HTR-8/SVneo (cell line): Measurements from ENCODE around the gene SALL4.
A peak's percentile ranks its signal among the peaks of the same experiment; 100 is the strongest.
"Not testable (repeated sequence)": the region's sequence is repeated elsewhere in the genome, so short reads cannot be mapped to it uniquely, and the experiment has no call there.

ENCODE experiments used
- DNase-seq: peaks from one replicate; pipeline ENCODE4 v3.0.0; 2011; ENCODE audit warnings: low spot score, mixed read lengths; ENCODE audit not compliant: insufficient read length
- FAIRE-seq: peaks from 2 replicates; lab custom pipeline; 2011; peaks lifted over from hg19 to GRCh38; lab: Jason Lieb, UNC

Gene SALL4

DNA sequence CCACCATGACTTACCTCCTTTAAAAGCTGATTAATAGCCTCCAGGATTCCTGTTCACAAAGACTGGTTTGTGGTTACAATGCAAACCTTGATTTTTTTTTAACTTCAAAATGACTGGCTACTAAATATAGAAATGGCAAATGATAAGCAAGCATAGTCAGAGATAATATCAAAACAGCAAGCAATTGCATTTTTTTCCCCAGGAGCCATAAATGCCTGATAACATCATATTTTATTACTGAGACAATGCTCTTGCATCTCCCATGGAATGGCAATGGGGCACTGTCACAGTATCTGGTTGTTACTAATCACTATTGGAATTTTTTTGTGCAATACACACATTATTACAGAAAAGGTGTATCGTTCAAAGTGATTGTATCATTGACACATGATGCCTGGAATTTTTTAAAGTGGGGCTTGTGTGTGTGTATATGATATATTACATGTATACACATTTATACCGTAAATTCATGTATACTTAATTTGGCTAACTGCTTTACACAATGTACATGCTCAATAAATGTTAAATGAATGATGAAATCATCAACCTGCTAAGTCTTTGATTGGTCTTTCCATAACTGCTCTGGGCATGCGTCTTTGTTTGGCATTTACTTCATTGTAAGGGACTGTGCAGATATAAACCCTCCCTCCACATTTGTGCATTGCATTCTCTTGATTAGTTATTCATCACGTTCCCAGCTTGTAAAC is 980 bp upstream of the SALL4 start:
- FAIRE-seq (peak; percentile 95), DNase-seq (no peak)

DNA sequence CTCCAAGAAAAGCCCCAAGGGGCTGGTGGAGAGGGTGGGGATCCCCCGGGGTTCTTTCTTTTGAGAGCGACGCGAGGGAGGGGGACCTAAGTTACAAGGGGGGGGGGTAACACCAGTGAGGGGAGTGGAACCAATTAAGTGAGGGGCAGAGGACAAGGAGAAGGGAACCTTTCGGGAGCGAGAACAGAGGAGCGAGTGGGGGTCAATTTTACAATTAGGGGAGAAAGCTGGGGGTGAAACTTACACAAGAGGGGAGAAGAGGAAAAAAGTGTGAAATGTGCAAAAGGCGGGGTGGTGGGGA is 548 bp downstream of the SALL4 start:
- no peak for FAIRE-seq

DNA sequence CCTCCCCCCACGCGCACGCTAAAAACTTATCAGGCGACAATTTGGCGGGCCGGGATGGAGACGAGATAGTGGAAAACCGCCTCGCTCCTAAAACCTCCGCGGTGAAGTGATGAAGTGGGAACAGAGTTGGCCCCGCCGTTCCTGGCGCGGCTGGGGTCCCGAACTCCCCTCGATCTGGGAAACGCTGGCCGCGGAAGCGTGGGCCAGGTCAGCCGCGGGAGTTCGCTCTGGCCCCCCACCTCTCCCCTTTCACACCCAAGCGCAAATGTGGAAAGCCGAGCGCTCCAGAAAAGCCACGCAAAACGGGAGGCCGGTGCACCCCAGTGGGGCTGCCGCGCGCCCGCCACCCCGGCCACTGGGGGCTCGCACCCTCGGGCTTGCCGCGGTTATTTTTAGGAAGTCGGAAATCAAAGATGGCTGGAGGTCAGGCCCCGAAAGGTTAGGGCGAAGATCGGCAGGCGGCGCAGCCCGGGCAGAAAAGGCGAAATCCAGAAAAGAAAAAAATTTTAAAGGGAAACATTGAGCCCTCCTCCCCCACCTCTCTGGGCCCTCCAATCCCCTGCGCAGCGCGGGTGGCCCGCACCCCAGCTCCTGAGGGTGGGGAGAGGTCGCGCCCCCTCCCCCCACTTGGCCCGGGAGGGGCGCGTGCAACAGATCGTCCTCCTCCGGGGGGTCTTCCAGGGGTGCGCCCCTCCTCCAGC is 1.0 kb downstream of the SALL4 start:
- DNase-seq (peak; percentile 71), FAIRE-seq (peak; percentile 40)

More for the DNA sequence above, 548 bp downstream of the SALL4 start:
- no peak for DNase-seq

DNA sequence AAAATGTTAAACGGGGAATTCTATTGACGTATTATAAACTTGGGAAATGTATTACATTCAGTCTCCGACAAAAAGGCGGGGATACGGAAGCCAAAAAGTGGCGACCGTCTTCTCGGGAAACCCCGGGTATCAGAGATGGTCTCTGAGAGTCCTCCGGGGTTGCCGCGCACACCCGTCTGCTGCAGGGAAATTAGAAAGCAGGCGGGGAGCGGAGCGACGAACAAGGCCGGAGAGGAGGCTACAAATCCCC is 1.5 kb downstream of the SALL4 start:
- DNase-seq: no peak

DNA sequence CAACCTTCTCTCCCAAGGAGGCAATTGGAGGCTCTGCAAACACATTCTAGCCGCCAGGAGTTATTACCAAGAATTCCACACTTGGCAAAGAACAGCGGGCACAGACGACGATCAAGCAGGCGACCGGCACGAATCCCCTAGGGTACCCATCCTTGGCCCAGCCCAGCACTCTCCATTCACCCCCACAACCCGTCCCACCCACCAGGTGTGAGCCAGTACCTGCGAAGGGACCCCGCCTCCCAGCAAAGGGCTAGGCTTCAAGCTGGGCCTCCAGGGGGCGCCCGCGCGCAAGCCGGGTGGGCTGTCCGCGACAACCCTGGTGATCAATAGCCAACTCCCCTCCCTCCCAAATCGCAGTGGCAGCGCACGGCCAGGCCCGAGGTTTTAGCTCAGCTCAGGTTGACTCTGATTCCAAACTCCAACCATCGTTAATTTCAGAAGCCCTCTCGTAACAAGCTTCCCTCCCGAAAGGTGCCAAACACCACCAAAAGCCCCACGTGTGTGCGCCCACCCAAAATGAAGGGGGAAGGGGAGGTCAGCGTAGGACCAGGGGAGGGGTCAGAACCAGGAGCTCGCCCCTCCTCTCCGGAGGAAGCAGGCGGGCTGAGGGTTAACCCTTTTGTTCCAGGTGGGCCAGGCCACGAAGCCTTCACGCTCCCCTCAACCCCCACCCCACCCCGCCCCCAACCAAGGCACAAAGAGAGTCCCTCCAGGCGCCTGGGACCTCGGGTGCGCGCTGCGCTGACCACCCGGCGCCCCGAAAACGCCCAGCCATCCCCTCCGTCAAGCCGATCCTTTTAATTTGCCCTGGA is 2.1 kb downstream of the SALL4 start:
- FAIRE-seq (peak; percentile 99), DNase-seq (peak; percentile 99)

More for the DNA sequence above, 1.5 kb downstream of the SALL4 start:
- FAIRE-seq: peak; percentile 73

DNA sequence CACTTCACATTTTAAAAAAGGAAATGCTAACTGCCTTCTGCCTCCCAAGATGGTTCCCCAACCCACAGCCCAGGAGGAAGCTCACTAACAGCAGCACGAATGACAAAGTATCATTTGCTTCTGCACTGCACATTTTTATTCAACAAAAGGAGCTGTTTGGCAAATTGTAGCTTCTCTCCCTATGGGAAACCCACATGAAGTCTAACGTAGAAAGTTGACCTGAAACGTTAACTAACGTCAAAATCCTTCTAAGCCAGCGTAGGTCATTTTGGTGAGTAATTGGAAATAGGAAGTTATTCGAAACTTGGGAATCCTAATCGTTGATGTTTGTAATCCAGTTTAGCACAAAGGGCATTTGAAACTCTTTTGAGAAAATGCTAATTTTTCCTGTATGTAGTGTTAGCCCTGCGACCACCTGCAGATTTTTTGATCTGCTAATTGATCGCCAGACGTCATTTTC is 2.9 kb downstream of the SALL4 start:
- DNase-seq (no peak), FAIRE-seq (peak; percentile 81)

DNA sequence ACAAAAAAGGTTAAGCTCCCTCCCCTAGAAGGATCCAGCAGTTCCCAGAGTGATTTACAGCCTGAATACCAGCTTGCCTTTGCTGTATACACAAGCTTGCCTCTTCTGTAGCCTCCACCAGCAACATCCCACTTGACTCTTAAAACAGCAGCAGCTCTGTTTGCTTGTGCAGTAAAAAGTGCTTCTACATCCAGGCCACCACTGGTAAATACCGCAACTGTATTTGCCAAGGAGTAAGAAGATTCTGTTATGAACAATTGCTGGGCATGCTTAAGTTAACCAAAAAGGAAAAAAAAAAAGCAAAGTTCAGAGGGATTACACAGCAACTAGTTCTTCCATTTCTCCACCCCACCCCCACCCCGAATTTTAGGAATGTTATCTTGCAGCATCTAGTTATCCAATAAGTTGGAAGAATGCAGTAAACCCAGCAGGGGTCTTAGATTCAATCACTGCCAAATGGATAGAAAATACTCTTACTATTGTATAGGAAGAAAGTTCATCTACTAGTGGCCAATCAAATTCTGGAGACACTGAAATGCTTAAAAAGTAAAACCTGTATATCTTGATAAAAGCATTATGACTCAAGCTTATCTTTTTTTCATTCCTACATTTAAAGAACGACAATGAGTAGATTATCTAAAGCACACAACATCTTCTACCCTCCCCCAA is 4.8 kb downstream of the SALL4 start:
- peak; percentile 83 for FAIRE-seq
- no peak for DNase-seq

DNA sequence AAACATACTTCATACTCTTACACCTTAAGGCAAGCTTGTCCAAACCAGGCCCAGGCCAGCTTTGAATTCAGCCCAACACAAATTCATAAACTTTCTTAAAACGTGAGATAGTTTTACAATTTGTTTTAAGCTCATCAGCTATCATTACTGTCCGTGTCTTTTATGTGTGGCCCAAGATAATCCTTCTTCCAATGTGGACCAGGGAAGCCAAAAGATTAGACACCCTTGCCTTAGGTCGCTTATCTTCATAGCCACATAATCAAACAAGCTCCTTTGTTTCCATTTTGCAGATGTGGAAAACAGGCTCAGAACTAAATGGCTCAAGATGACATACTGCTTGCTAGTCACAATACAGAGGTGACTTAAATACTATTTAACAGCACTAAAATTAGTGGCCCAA is 6.0 kb downstream of the SALL4 start:
- no peak for DNase-seq
- peak; percentile 46 for FAIRE-seq

DNA sequence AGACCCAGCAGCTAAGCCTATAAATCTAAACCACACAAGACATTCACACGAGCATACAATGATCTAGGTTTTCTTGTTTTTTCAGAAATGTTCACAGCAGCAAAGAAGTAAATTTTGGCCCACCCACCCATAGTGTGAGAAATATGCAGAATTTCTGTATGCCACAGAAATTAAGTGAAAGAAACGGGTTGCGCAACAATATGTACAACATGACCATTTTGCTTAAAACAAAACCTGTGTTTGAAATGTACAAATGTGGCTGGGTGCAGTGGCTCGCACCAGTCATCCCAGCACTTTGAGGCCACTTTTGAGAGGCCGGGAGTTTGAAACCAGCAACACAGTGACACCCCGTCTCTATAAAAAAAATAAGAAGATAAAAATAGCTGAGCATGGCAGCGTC is 9.4 kb downstream of the SALL4 start:
- DNase-seq: no peak
- no peak for FAIRE-seq

DNA sequence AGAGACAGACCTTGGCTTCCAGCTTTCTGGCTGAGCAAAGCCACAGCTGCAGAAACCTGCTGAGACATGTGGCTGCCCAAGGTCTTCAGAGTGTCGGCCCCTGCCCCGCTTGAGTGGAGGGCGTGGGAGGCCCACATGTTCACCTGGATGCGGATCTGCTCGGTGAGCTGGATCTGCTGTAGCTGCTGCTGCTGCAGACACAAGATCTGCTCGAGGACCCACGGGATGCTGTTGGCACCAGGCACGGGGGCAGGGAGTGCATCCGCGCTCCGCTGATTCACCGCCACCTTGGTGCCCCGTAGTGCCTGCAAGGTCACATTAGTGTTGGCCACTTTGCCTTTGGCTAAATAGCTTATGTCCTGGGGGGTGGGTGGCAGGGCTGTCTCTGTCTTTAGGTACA is 10.7 kb downstream of the SALL4 start:
- no peak for DNase-seq
- peak; percentile 74 for FAIRE-seq

DNA sequence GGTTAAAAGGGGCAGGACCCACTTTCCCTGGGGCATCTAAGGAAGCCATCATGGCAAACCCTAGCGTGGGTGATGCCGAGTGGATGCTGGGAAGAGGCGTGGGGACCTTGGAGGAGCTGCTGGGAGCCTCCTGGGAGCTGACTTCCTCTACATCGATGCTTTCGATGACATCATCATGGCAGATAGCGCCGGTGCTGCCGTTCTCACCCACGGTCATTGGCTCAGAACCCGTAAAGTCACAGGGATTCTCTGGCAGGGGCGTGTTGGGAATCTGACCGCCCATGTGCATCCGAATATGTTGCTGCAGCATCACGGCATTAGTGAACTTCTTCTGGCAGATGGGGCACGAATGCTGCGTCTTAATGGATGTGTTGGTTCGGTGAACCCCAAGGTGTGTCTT is 12.1 kb downstream of the SALL4 start:
- DNase-seq (no peak), FAIRE-seq (peak; percentile 51)

DNA sequence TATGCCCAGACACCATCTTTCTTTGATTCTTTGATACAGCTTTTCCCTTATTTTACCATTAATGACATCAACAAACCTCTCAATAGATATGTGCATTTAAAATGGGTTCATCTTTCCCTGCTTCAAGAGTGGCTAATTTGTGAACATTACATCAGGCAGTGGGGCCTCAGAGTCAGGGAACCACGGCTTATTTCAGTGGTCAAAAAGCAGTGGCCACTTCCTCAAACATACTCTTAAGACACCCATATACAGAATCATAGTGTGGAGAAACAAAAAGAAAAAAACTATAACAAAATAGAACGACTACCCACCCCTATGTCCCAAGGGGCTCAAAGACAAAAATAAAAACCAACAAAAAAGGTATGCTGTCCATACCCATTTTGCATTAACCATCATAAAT is 12.9 kb downstream of the SALL4 start:
- no peak for DNase-seq
- FAIRE-seq: no peak

DNA sequence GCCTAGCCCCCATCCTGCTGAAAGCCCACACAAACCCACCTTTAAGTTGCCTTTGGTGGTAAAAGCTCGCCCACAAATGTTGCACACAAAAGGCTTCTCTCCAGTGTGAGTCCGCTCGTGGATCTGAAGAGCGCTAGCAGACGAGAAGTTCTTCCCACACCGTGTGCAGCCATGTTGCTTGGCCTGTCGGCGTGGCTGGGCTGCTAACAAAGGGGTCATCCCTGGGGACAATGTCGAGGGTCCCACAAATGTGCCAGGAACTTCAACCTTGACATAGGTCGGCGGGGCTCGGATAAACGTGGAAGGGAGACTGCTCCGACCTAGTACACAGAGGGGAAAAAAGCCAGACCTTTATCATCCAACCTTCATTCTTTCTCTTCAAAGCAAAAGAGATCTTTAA is 13.5 kb downstream of the SALL4 start:
- FAIRE-seq (peak; percentile 93), DNase-seq (no peak)

DNA sequence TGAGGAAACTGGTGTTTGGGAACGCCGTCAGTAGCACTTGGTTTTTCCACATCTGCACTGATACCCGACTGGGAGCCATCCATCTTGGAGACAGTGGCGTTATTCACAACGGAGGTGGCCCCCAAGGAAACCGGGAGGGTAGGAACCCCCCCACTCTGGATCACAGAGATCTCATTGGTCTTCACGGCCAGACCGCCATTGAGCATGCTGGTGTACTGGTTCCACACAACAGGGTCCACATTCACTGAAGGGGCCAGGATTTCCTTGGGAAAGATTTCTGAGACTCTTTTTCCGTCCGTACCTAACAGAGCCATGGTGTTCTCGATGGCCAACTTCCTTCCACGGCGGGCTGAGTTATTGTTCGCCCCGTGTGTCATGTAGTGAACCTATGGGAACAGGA is 18.0 kb downstream of the SALL4 start:
- FAIRE-seq: no peak
- no peak for DNase-seq

DNA sequence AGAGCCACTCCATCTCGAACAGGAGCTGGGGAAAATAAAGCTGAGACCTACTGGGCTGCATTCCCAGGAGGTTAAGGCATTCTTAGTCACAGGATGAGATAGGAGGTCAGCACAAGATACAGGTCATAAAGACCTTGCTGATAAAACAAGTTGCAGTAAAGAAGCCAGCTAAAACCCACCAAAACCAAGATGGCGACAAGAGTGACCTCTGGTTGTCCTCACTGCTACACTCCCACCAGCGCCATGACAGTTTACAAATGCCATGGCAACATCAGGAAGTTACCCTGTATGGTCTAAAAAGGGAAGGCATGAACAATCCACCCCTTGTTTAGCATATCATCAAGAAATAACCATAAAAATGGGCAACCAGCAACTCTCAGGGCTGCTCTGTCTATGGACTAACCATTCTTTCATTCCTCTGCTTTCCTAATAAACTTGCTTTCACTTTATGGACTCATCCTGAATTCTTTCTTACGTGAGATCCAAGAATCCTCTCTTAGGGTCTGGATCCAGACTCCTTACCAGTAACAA is 24.0 kb downstream of the SALL4 start:
- not testable (repeated sequence) for FAIRE-seq, DNase-seq

DNA sequence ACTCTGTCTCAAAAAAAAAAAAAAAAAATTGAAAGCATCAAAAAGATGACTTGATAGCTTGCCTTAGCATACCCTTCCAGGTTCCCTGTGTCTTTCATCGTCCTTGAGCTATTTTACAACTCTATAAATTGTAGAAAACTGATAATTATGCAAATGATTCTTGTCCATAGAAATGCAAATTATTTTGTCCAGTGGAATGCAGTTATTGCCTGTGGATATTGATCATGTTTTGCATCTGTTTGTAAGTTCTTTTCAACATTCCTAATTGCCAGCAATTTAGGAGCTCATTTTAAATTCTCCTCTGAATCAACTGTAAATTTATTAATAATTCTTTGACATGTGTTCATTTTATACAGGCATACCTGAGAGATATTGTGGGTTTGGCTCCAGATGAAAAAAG is 27.1 kb downstream of the SALL4 start:
- no peak for FAIRE-seq

DNA sequence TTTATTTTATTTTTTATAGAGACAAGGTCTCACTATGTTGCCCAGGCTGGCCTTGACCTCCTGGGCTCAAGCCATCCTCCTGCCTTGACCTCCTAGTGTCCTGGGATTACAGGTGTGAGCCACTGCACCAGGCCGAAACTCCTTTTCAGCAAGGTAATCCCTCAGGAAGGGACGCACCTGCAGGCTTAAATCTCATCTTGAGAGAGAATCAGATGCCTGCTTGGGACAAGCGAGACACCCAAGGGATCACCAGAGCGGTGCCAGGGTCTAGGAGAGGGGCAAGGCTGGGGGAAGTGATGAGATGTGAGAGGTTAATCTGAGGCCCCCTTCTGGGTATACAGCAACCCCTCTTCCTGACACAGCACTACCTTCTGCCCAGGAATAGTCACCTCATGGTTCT is 30.1 kb downstream of the SALL4 start:
- no peak for DNase-seq
- no peak for FAIRE-seq

More for the DNA sequence above, 27.1 kb downstream of the SALL4 start:
- DNase-seq: no peak

DNA sequence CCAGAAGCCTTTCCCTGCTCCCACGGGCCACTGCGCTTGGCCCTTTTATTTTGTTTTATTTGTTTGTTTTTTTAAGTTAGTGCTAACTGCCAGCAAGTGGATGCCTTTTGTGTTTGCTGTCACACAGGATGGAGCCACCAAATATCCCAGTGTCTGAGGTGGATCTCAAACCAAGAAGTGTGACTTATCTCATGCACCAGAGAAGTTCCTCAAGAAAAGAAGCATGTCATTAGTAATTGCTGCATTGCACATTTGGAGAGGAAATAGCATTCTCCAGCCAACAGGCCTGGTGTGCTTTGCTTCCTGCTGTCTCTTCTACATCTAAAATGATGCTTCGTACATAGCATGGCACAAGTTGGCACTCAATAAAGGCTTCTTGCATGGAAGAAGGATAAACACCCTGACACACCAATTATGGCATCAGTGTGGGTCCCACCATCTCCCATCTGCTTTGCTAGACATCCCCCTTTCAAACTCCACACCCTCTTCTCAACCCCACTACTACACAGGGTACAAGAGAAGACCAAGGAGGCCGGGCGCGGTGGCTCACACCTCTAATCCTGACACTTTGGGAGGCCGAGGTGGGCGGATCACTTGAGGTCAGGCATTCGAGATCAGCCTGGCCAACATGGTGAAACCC is 32.2 kb downstream of the SALL4 start:
- DNase-seq: no peak
- FAIRE-seq: no peak

DNA sequence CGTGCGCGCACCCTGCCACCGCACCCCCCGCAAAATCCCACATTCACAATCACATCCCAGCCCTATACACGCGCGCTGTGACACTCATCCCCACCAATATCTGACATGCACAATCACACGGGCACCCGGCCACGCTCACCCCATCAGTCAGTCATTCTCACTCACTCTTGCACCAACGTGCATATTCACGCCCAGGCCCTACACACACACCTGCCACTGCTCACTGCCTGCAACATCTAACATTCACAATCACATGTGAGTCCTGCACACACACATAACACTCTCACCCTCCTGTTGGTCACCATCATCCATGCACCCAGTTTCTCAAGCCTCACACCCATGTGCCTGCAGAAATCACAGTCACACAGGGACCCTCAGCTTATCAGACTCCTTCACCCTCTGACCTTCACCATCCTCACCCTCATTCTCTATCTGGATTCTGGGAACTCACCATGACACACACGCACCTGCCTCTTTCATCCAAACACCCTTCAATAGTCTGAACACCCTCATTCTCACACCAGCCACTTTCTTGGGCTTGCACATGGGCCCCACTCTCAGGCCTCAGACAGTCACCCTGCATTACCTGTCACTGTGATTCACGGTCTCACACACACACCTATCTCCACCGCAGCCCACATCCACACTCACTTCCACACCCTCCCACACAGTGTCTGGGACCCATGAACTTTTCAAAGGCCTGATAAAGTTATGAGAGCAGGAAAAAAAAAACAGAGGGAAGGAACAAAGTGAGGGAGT is 33.4 kb downstream of the SALL4 start:
- FAIRE-seq (peak; percentile 97), DNase-seq (no peak)
